HEK293T (cell line): Measurements from ENCODE around the gene PRR20A.

Experiments
- ELF4 ChIP-seq: fragments of 450-650 bp; IDR thresholded peaks from 2 replicates; pipeline ENCODE4 v1.6.1; 2017; ENCODE audit warnings: antibody characterized with exemption
- FOXM1 ChIP-seq: fragments of 450-650 bp; IDR thresholded peaks from 2 replicates; pipeline ENCODE4 v1.6.1; 2017; ENCODE audit warnings: mild to moderate bottlenecking, borderline replicate concordance
- LEF1 ChIP-seq: fragments of 450-650 bp; IDR thresholded peaks from 2 replicates; pipeline ENCODE4 v1.6.1; 2017; ENCODE audit warnings: mild to moderate bottlenecking, borderline replicate concordance
- TARDBP ChIP-seq: fragments of 450-650 bp; IDR thresholded peaks from 2 replicates; pipeline ENCODE4 v1.6.1; 2016

DNA sequence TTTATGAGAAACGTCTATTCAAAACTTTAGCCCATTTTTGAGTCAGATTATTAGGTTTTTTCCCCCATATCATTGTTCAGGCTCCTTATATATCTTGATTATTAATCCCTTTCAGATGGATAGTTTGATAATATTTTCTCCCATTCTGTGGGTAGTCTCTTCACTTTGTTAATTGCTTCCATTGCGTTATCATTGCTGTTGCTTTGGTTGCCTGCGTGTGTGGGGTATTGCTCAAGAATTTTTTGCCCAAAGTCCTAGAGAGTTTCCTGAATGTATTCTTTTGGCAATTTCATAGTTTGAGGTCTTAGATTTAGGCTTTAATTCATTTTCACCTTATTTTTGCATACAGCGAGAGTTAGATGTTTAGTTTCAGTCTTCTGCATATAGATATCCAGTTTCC lies 25.8 kb upstream of the PRR20A start:
- TF ChIP-seq FOXM1 (no peak), TARDBP (no peak), ELF4 (no peak), LEF1 (no peak)
